SK-N-SH (cell line): ENCODE measurements around the gene SEZ6L2. TPM values are rescaled to one million over a fixed set of nuclear protein-coding genes. Genes with fewer than 3 reads are reported as not detected.

Experiments
- CTCF ChIA-PET: fragments of 300-600, 350-600 bp; formaldehyde crosslinking; extraction: SDS; loops from one replicate; lab custom pipeline; 2021; lab: Yijun Ruan, JAX
- POLR2A ChIA-PET: fragments of 350-600 bp; sonication (Branson Sonifier 250); formaldehyde crosslinking; extraction: SDS; loops from one replicate; lab custom pipeline; 2020; ENCODE audit warnings: antibody characterized with exemption, inconsistent platforms; lab: Yijun Ruan, JAX
- DNase-seq: peaks from one replicate; pipeline ENCODE4 v3.0.0; 2012
- H2AFZ ChIP-seq: fragments of 200-600 bp; sonication (generic); 2 replicates; pipeline ENCODE4 v1.8.1; 2016; ENCODE audit warnings: antibody characterized with exemption, mild to moderate bottlenecking, low read depth
- H3F3A ChIP-seq: fragments of 200-600 bp; sonication (generic); replicated peaks from 2 replicates; pipeline ENCODE3; 2016; ENCODE audit warnings: antibody characterized with exemption, mild to moderate bottlenecking; ENCODE audit not compliant: insufficient read depth
- H3K27ac ChIP-seq, 2 experiments: fragments of 200-500 bp in 1 of 2; fragments of 200-600 bp in 1 of 2; sonication (Bioruptor generic) in 1 of 2; sonication (generic), shearing (Covaris generic) in 1 of 2; 2 replicates each; pipeline versions ENCODE4 v1.5.1 to v1.6.1; 2014 to 2016; ENCODE audit warnings: low read depth in 2 of 2, inconsistent platforms in 1 of 2, low read length in 1 of 2, mild to moderate bottlenecking in 1 of 2, mixed read lengths in 1 of 2
- H3K27me3 ChIP-seq: fragments of 200-600 bp; sonication (generic), shearing (Covaris generic); 2 replicates; pipeline ENCODE4 v1.6.1; 2016; ENCODE audit warnings: mixed run types; ENCODE audit not compliant: insufficient read depth
- H3K36me3 ChIP-seq, 2 experiments: fragments of 200-500 bp in 1 of 2; fragments of 200-600 bp in 1 of 2; sonication (Bioruptor generic) in 1 of 2; sonication (generic) in 1 of 2; replicated peaks in 1 of 2; 2 replicates each; pipeline versions ENCODE3 to v1.5.1; 2014 to 2016; ENCODE audit warnings: low read length in 1 of 2, mild to moderate bottlenecking in 1 of 2; ENCODE audit not compliant: insufficient read depth in 2 of 2, control insufficient read depth in 1 of 2
- H3K4me1 ChIP-seq, 2 experiments: fragments of 200-500 bp in 1 of 2; fragments of 200-600 bp in 1 of 2; sonication (Bioruptor generic) in 1 of 2; sonication (generic), shearing (Covaris generic) in 1 of 2; 2 replicates each; pipeline versions ENCODE4 v1.5.1 to v1.6.1; 2014 to 2016; ENCODE audit warnings: low read depth in 1 of 2, low read length in 1 of 2, mixed run types in 1 of 2; ENCODE audit not compliant: insufficient read depth in 2 of 2, control insufficient read depth in 1 of 2
- H3K4me2 ChIP-seq: fragments of 200-600 bp; sonication (generic), shearing (Covaris generic); 2 replicates; pipeline ENCODE4 v1.6.1; 2017; ENCODE audit warnings: mixed run types
- H3K4me3 ChIP-seq, 2 experiments: fragments of 200-500 bp in 1 of 2; fragments of 200-600 bp in 1 of 2; sonication (Bioruptor generic) in 1 of 2; sonication (generic), shearing (Covaris generic) in 1 of 2; 2 replicates each; pipeline versions ENCODE4 v1.5.1 to v1.8.1; 2014 to 2016; ENCODE audit warnings: low read depth in 2 of 2, inconsistent platforms in 1 of 2, low read length in 1 of 2, mild to moderate bottlenecking in 1 of 2, mixed read lengths in 1 of 2, moderate library complexity in 1 of 2
- H3K79me2 ChIP-seq: fragments of 200-600 bp; sonication (generic); 2 replicates; pipeline ENCODE4 v1.8.1; 2017; ENCODE audit warnings: mild to moderate bottlenecking; ENCODE audit not compliant: insufficient read depth
- H3K9ac ChIP-seq: fragments of 200-600 bp; sonication (generic); 2 replicates; pipeline ENCODE4 v1.6.1; 2017; ENCODE audit warnings: mixed run types
- H3K9me2 ChIP-seq: fragments of 200-600 bp; sonication (generic); 2 replicates; pipeline ENCODE4 v1.6.1; 2017; ENCODE audit warnings: mixed run types
- H3K9me3 ChIP-seq: fragments of 200-600 bp; sonication (generic); 2 replicates; pipeline ENCODE4 v1.6.1; 2017; ENCODE audit warnings: mixed run types, mild to moderate bottlenecking, moderate library complexity
- H4K20me1 ChIP-seq: fragments of 200-600 bp; sonication (generic); 2 replicates; pipeline ENCODE4 v1.6.1; 2017; ENCODE audit warnings: mild to moderate bottlenecking, mixed run types; ENCODE audit not compliant: insufficient read depth
- EP300 ChIP-seq, 2 experiments: IDR thresholded peaks; 2 replicates each; pipeline versions ENCODE4 v1.4.0 to v1.6.1; 2012; ENCODE audit warnings: borderline replicate concordance in 1 of 2, low read depth in 1 of 2, low read length in 1 of 2
- EZH2phosphoT487 ChIP-seq: fragments of 200-600 bp; sonication (generic); IDR thresholded peaks from 2 replicates; pipeline ENCODE4 v1.6.1; 2017; ENCODE audit warnings: low read depth, mixed run types, mild to moderate bottlenecking, antibody characterized with exemption, moderate library complexity, borderline replicate concordance
- FOXJ3 ChIP-seq: sonication (generic); formaldehyde crosslinking; IDR thresholded peaks from 2 replicates; pipeline ENCODE4 v1.5.1; 2020; ENCODE audit warnings: mild to moderate bottlenecking, missing genetic modification reagents
- RXRA ChIP-seq: IDR thresholded peaks from 2 replicates; pipeline ENCODE4 v1.4.0; 2012; ENCODE audit warnings: low read depth, mild to moderate bottlenecking, borderline replicate concordance
- SMC3 ChIP-seq: IDR thresholded peaks from 2 replicates; pipeline ENCODE4 v1.6.1; 2012; ENCODE audit warnings: low read depth, low read length, improper control_type of control experiment
- TAF1 ChIP-seq: IDR thresholded peaks from 2 replicates; pipeline ENCODE4 v1.6.1; 2012; ENCODE audit warnings: low read depth, mild to moderate bottlenecking, low read length, moderate library complexity, borderline replicate concordance
- TCF12 ChIP-seq: IDR thresholded peaks from 2 replicates; pipeline ENCODE4 v1.4.0; 2012
- TEAD4 ChIP-seq: IDR thresholded peaks from 2 replicates; pipeline ENCODE4 v1.4.0; 2012; ENCODE audit warnings: mild to moderate bottlenecking, borderline replicate concordance; ENCODE audit not compliant: insufficient read depth
- WGBS: methylation state at CpG from one replicate; pipeline ENCODE4 v1.1.6; 2017; ENCODE audit warnings: low lambda C conversion rate; 5-methylcytosine and 5-hydroxymethylcytosine counted together
- polyA plus RNA-seq, 3 experiments: library from polyadenylated mRNA; depleted of rRNA; stranded (reverse); fragments of >200 nt; gene quantifications; 2 replicates each; pipeline ENCODE4 v1.2.3, GENCODE V29; 2012
- TF ChIP-seq, protein P1 (sequence below): fragments of 200-600 bp; sonication (generic); IDR thresholded peaks from 2 replicates; pipeline ENCODE4 v1.6.1; 2017; ENCODE audit warnings: antibody characterized with exemption, mild to moderate bottlenecking, moderate library complexity
- TF ChIP-seq, protein P2 (sequence below): IDR thresholded peaks from 2 replicates; pipeline ENCODE4 v1.6.1; 2012; ENCODE audit warnings: mild to moderate bottlenecking, low read depth, low read length, moderate library complexity

The SEZ6L2 gene
- polyA plus RNA-seq, 1 of the 3 experiments (the other 2 are of a cell fraction) = 59.8 TPM

DNA sequence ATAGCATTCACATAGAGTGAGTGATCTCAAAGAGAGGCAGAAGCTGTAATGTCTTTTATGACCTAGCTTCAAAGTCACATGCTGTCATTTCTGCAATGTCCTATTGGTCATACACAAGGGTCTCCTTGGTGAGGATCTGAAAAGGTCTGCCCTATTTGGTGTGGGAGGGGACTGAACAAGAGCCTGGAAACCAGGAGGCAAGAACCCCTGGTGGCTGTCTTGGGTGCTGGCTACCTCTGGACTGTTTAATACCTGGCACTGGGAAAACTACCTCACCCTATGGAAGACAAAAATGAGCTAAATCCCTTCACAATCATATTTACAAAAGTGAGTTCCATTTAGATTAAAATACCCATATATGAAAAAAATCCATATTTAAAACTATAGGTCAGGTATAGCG, 17.6 kb upstream of the SEZ6L2 start:
- H4K20me1 ChIP-seq = no peaks in the 10 kb centered on the region; the same call in 1 of the 2 replicates
- H3K4me2 ChIP-seq = no peak overlapping the region
- peaks cover 36% of the 10 kb centered on the region for H3K79me2 ChIP-seq
- H3K27me3 ChIP-seq = no peaks in the 10 kb centered on the region
- CTCF ChIA-PET = interaction anchor here (0.9 to 1.5 kb wide), 2 partner anchors 19 to 59 kb away, joined by 3 to 5 read pairs; no protein-coding TSS in a partner anchor
- no peak overlapping the region for H3K4me3 ChIP-seq
- peak; percentile 28 for DNase-seq
- no peak overlapping the region for H2AFZ ChIP-seq
- TF ChIP-seq TCF12 = no peak
- TF ChIP-seq, protein P1, sequence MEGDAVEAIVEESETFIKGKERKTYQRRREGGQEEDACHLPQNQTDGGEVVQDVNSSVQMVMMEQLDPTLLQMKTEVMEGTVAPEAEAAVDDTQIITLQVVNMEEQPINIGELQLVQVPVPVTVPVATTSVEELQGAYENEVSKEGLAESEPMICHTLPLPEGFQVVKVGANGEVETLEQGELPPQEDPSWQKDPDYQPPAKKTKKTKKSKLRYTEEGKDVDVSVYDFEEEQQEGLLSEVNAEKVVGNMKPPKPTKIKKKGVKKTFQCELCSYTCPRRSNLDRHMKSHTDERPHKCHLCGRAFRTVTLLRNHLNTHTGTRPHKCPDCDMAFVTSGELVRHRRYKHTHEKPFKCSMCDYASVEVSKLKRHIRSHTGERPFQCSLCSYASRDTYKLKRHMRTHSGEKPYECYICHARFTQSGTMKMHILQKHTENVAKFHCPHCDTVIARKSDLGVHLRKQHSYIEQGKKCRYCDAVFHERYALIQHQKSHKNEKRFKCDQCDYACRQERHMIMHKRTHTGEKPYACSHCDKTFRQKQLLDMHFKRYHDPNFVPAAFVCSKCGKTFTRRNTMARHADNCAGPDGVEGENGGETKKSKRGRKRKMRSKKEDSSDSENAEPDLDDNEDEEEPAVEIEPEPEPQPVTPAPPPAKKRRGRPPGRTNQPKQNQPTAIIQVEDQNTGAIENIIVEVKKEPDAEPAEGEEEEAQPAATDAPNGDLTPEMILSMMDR = peak; percentile 15; the same call in 1 of the 2 replicates
- H3K4me1 ChIP-seq = no peaks in the 10 kb centered on the region
- H3K27ac ChIP-seq = no peak overlapping the region
- 96% methylated on average over 1 of the region's 1 CpG for WGBS
- no peak overlapping the region for H3K9ac ChIP-seq
- H3F3A ChIP-seq = peaks cover 3% of the 10 kb centered on the region
- peaks cover 23 to 32% of the 10 kb centered on the region in 2 experiments for H3K36me3 ChIP-seq
- no peaks in the 10 kb centered on the region for H3K9me2 ChIP-seq
- no peaks in the 10 kb centered on the region for H3K9me3 ChIP-seq
- POLR2A ChIA-PET = interaction anchor here (0.7 kb wide), 1 partner anchor 109 kb away, joined by 4 read pairs; no protein-coding TSS in a partner anchor

DNA sequence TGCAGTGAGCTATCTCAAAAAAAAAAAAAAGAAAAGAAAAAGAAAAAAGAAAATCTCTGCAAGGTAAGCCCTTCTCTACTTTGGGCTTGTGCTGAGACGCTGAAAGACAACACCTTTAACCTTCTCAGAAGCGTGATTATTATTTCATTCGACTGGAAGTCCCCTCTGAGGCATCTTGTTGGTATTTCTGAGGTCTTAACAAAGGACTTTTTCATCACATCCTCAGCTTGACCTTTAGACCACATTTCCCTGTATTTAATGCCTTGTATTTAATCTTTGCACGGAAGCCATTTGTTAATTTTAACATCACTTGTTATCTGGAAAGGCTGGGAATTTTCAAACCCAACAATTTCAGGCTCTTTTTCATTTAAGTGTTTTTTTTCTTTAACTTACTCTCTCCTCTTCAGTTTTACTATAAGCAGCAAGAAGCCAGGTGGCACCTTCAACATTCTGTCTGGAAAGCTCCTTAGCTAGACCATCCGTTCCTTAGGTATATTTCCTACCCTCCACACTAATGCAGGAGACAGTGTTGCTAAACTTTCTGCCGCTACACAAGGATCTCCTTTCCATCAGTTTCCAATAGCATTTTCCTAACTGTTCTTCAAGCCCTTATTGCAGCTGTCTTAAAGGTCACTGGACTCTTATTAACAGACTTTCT, 16.4 kb upstream of the SEZ6L2 start:
- WGBS = 82% methylated on average over 6 of the region's 6 CpGs
- no peaks in the 10 kb centered on the region for H3K4me1 ChIP-seq
- peaks cover 16 to 30% of the 10 kb centered on the region in 2 experiments for H3K36me3 ChIP-seq
- H3F3A ChIP-seq = peaks cover 3% of the 10 kb centered on the region
- ChIA-PET CTCF (interaction anchor here (0.7 to 2.7 kb wide), 5 partner anchors 8 to 117 kb away, joined by 3 to 6 read pairs (median 3); partner anchors contain the start of genes KCTD13 and PAGR1), POLR2A (no interaction called here)
- H3K9me2 ChIP-seq = no peaks in the 10 kb centered on the region
- no peak for DNase-seq
- H2AFZ ChIP-seq = no peak overlapping the region
- no peaks in the 10 kb centered on the region for H3K27me3 ChIP-seq
- H3K9me3 ChIP-seq = no peaks in the 10 kb centered on the region
- H3K79me2 ChIP-seq = peaks cover 27% of the 10 kb centered on the region
- H3K27ac ChIP-seq = no peak overlapping the region
- no peak overlapping the region for H3K4me2 ChIP-seq
- no peak for TF ChIP-seq FOXJ3 (CRISPR knock-in tag)
- TF ChIP-seq EZH2phosphoT487 = no peak
- TF ChIP-seq RXRA = no peak
- TF ChIP-seq EP300 (IDR thresholded peaks at IDR 0.05; ENCODE audit: borderline replicate concordance in 1 of 2, low read depth in 1 of 2, low read length in 1 of 2) = no peak
- no peak for TF ChIP-seq SMC3
- H3K4me3 ChIP-seq = no peak overlapping the region
- no peak overlapping the region for H3K9ac ChIP-seq
- no peaks in the 10 kb centered on the region for H4K20me1 ChIP-seq

DNA sequence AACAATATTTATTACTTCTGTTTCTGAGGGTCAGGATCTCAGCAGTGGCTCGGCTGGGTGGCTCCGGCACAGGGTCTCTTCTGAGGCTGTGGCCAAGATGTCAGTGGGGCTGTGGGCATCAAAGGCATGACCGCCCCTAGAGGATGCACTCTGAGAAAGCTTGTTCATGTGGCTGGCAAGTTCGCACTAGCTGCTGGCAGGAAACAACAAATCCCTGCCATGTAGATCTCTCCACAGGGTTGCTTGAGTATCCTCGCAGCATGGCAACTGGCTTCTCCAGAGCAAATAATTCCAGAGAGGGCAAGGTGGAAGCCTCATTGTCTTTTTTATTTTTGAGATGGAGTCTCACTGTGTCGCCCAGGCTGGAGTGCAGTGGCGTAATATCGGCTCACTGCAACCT, 14.2 kb upstream of the SEZ6L2 start:
- WGBS = 100% methylated on average over 8 of the region's 8 CpGs
- no peak overlapping the region for H3K4me2 ChIP-seq
- no peak overlapping the region for H3K9ac ChIP-seq
- TF ChIP-seq, protein P2, sequence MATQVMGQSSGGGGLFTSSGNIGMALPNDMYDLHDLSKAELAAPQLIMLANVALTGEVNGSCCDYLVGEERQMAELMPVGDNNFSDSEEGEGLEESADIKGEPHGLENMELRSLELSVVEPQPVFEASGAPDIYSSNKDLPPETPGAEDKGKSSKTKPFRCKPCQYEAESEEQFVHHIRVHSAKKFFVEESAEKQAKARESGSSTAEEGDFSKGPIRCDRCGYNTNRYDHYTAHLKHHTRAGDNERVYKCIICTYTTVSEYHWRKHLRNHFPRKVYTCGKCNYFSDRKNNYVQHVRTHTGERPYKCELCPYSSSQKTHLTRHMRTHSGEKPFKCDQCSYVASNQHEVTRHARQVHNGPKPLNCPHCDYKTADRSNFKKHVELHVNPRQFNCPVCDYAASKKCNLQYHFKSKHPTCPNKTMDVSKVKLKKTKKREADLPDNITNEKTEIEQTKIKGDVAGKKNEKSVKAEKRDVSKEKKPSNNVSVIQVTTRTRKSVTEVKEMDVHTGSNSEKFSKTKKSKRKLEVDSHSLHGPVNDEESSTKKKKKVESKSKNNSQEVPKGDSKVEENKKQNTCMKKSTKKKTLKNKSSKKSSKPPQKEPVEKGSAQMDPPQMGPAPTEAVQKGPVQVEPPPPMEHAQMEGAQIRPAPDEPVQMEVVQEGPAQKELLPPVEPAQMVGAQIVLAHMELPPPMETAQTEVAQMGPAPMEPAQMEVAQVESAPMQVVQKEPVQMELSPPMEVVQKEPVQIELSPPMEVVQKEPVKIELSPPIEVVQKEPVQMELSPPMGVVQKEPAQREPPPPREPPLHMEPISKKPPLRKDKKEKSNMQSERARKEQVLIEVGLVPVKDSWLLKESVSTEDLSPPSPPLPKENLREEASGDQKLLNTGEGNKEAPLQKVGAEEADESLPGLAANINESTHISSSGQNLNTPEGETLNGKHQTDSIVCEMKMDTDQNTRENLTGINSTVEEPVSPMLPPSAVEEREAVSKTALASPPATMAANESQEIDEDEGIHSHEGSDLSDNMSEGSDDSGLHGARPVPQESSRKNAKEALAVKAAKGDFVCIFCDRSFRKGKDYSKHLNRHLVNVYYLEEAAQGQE = no peak
- TF ChIP-seq TAF1 = no peak
- no peak for TF ChIP-seq TEAD4
- TF ChIP-seq, all 33 proteins: peak for 0
- Histone ChIP-seq H3F3A (peaks cover 11% of the 10 kb centered on the region), H3K27ac (no peak overlapping the region), H2AFZ (no peak overlapping the region), H3K9me2 (no peaks in the 10 kb centered on the region), H3K9me3 (no peaks in the 10 kb centered on the region), H4K20me1 (no peaks in the 10 kb centered on the region), H3K4me1 (no peaks in the 10 kb centered on the region), H3K79me2 (peaks cover 16% of the 10 kb centered on the region), H3K4me3 (no peak overlapping the region), H3K36me3 (peaks cover 6 to 21% of the 10 kb centered on the region in 2 experiments), H3K27me3 (no peaks in the 10 kb centered on the region)
- CTCF ChIA-PET = interaction anchor here (0.9 to 1.1 kb wide), 3 partner anchors 9 to 13 kb away, joined by 3 to 4 read pairs (median 3); partner anchors contain the start of gene ASPHD1
- no peak for DNase-seq
- POLR2A ChIA-PET = interaction anchor here (1.4 to 1.8 kb wide), 2 partner anchors 12 kb away, joined by 3 read pairs; partner anchors contain the start of gene KCTD13
